Measurements from ENCODE around the gene SPATA2. TPM values are rescaled to one million over a fixed set of nuclear protein-coding genes. Genes with fewer than 3 reads are reported as not detected.

The SPATA2 gene
- total RNA-seq, 1 donor, result 3.3 TPM

DNA sequence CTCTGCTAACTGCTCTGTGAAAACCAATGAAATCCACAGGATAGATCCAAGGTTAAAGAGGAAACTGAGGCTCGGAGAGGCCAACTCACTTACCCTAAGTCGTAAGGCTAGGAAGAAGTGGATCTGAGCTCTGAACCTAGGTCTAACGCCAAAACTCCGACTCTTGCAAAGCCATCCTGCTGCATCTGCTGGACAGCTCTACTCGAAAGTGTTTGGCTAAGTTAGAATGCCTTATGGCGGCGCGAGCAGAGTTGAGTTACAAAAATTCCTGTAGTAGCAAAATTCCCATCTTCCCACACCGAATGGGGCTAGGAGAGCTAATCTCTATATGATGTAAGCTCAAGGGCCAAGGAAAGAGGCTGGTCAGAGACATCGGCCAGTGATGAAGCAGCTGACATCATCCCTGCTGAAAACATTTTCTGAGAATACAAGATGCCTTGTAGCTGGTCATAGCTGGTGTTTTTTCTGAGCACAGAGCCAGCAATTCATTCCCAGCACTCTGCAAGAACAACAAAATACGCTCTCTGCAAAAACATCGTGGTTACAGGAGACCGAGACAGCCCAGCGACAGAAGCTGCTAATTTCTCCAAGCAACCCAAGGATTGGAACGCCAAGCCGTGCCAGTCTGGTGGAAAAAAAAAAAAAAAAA lies 1.8 kb downstream of the SPATA2 start:
- Histone ChIP-seq H3K36me3 (ENCODE audit: insufficient read depth, low read length) (peaks cover 16% of the 10 kb centered on the region), H3K27me3 (ENCODE audit: insufficient read depth, low read length) (no peaks in the 10 kb centered on the region), H3K27ac (ENCODE audit: low read depth, low read length) (peak overlapping the region; percentile 100), H3K4me1 (ENCODE audit: insufficient read depth, low read length) (peaks cover 28% of the 10 kb centered on the region), H2AFZ (ENCODE audit: low read length) (no peak overlapping the region), H4K20me1 (ENCODE audit: insufficient read depth, low read length) (peaks cover 55% of the 10 kb centered on the region), H3K79me2 (ENCODE audit: insufficient read depth, low read length) (peaks cover 63% of the 10 kb centered on the region), H3K4me3 (ENCODE audit: insufficient read depth, low read length) (peak overlapping the region; percentile 95), H3K9me3 (ENCODE audit: low read depth, low read length) (no peaks in the 10 kb centered on the region), H3K4me2 (ENCODE audit: insufficient read depth, low read length) (peak overlapping the region; percentile 100)
- no peak for TF ChIP-seq CTCF (IDR thresholded peaks at IDR 0.05; ENCODE audit: extremely low read depth, low read depth, low read length)
- DNase-seq (ENCODE audit: insufficient read length, low spot score, missing footprints), result peak; percentile 94

- Histone ChIP-seq H3K27ac (ENCODE audit: low read depth, low read length) (no peak overlapping the region), H3K4me3 (ENCODE audit: insufficient read depth, low read length) (no peak overlapping the region), H2AFZ (ENCODE audit: low read length) (no peak overlapping the region), H3K36me3 (ENCODE audit: insufficient read depth, low read length) (peaks cover 34% of the 10 kb centered on the region), H3K4me2 (ENCODE audit: insufficient read depth, low read length) (no peak overlapping the region), H3K9me3 (ENCODE audit: low read depth, low read length) (no peaks in the 10 kb centered on the region), H3K4me1 (ENCODE audit: insufficient read depth, low read length) (peaks cover 19% of the 10 kb centered on the region), H4K20me1 (ENCODE audit: insufficient read depth, low read length) (peaks cover 66% of the 10 kb centered on the region), H3K79me2 (ENCODE audit: insufficient read depth, low read length) (peaks cover 83% of the 10 kb centered on the region), H3K27me3 (ENCODE audit: insufficient read depth, low read length) (no peaks in the 10 kb centered on the region)
- TF ChIP-seq CTCF (IDR thresholded peaks at IDR 0.05; ENCODE audit: extremely low read depth, low read depth, low read length), result no peak
- DNase-seq (ENCODE audit: insufficient read length, low spot score, missing footprints), result no peak
Observed at GRCh38 chr20:49910340-49910706, 5.0 kb downstream of the SPATA2 start.

DNA sequence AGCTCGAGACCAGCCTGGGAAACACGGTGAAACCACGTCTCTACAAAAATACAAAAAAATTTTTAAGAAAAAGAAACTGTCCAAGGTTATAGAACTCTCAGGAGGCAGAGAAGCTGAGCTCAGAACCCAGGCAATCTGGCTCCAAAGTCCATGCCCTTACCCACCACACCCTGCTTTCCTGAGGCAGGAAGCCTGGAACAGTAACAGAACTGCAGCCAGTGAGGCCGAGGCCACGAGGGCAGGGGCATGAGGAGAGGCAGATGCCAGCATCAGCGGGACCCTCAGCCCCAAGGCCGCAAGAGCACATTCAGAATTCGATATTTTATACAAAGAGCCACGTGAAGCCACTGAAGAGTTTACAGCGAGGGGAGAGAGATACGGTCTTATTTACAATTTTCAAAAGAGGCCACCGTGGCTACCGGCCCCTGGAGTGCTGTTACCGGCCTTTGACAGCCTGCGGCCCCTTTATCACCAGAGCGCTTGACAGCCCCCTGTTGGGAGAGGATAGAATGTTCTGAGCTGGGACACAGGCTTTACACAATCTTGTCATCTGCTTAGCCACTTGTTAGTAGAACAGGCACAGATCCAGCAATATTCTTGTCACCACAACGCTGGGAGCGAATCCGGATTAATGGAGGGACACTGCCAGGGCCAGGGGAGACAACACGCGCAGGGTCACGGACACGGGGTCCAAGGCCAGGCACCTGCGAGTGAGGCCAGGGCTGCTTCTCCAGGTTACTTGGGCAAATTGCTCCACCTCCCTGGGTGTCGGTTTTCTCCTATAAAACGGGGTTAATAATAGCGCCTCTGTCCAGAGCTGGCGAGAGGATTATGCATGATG lies 5.6 kb downstream of the SPATA2 start:
- Histone ChIP-seq H3K4me3 (ENCODE audit: insufficient read depth, low read length) (no peak overlapping the region), H2AFZ (ENCODE audit: low read length) (no peak overlapping the region), H3K36me3 (ENCODE audit: insufficient read depth, low read length) (peaks cover 40% of the 10 kb centered on the region), H3K27me3 (ENCODE audit: insufficient read depth, low read length) (no peaks in the 10 kb centered on the region), H3K4me1 (ENCODE audit: insufficient read depth, low read length) (peaks cover 17% of the 10 kb centered on the region), H4K20me1 (ENCODE audit: insufficient read depth, low read length) (peaks cover 66% of the 10 kb centered on the region), H3K27ac (ENCODE audit: low read depth, low read length) (no peak overlapping the region), H3K4me2 (ENCODE audit: insufficient read depth, low read length) (no peak overlapping the region), H3K79me2 (ENCODE audit: insufficient read depth, low read length) (peaks cover 80% of the 10 kb centered on the region), H3K9me3 (ENCODE audit: low read depth, low read length) (no peaks in the 10 kb centered on the region)
- TF ChIP-seq CTCF (IDR thresholded peaks at IDR 0.05; ENCODE audit: extremely low read depth, low read depth, low read length), result peak; percentile 26
- DNase-seq (ENCODE audit: insufficient read length, low spot score, missing footprints), result no peak

DNA sequence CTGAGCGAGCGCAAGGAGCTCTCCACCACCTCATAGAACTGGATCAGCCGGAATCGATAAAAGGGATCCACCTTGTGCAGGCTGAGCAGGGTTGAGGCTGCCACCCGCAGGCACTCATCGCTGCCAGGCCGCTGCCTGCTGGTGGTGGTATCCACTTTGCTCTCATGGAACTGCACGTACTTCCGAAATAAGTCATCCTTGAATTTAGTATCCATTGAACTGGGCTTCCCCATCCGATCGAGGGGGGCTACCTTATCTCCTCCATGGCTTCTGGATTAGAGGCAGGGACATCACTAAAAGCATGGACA lies 7.1 kb downstream of the SPATA2 start:
- peaks cover 46% of the 10 kb centered on the region for H3K36me3 ChIP-seq (ENCODE audit: insufficient read depth, low read length)
- H3K9me3 ChIP-seq (ENCODE audit: low read depth, low read length), result no peaks in the 10 kb centered on the region
- H3K27me3 ChIP-seq (ENCODE audit: insufficient read depth, low read length), result no peaks in the 10 kb centered on the region
- H4K20me1 ChIP-seq (ENCODE audit: insufficient read depth, low read length), result peaks cover 53% of the 10 kb centered on the region
- H3K4me3 ChIP-seq (ENCODE audit: insufficient read depth, low read length), result no peak overlapping the region
- peaks cover 70% of the 10 kb centered on the region for H3K79me2 ChIP-seq (ENCODE audit: insufficient read depth, low read length)
- H3K4me1 ChIP-seq (ENCODE audit: insufficient read depth, low read length), result peaks cover 2% of the 10 kb centered on the region
- no peak overlapping the region for H2AFZ ChIP-seq (ENCODE audit: low read length)
- no peak overlapping the region for H3K27ac ChIP-seq (ENCODE audit: low read depth, low read length)
- no peak for DNase-seq (ENCODE audit: insufficient read length, low spot score, missing footprints)
- TF ChIP-seq CTCF (IDR thresholded peaks at IDR 0.05; ENCODE audit: extremely low read depth, low read depth, low read length), result no peak
- no peak overlapping the region for H3K4me2 ChIP-seq (ENCODE audit: insufficient read depth, low read length)

Data from osteoblast (primary cell).